Measurements from ENCODE around the gene STON2. TPM values are rescaled to one million over a fixed set of nuclear protein-coding genes. Genes with fewer than 3 reads are reported as not detected.
A peak's percentile ranks its signal among the peaks of the same experiment; 100 is the strongest.

The STON2 gene
- polyA plus RNA-seq, 4 donors = 3.4 to 11.5 (median 4.3) TPM

- H3K9me3 ChIP-seq (ENCODE audit: control insufficient read depth in 2 of 2, insufficient read depth in 1 of 2, low read depth in 1 of 2, low read length in 1 of 2) = no peaks in the 10 kb centered on the region
- peak in 1 of 2 donors; percentile 10 for DNase-seq
- no peak for FAIRE-seq
- no peak overlapping the region for H3K27ac ChIP-seq (ENCODE audit: low read depth in 1 of 3, low read length in 2 of 3)
- WGBS, 3 donors = 46 to 61% (median 49%) methylated on average over 3 of the region's 3 CpGs
- H3K27me3 ChIP-seq (ENCODE audit: control insufficient read depth in 3 of 3, insufficient read depth in 3 of 3, low read length in 3 of 3) = no peaks in the 10 kb centered on the region
- H3K4me1 ChIP-seq (ENCODE audit: control insufficient read depth in 3 of 3, insufficient read depth in 2 of 3, low read depth in 1 of 3, low read length in 2 of 3) = no peaks in the 10 kb centered on the region
- peaks cover 0 to 11% (median 3%) of the 10 kb centered on the region in 3 donors for H3K36me3 ChIP-seq (ENCODE audit: control insufficient read depth in 3 of 3, insufficient read depth in 2 of 3, low read depth in 1 of 3, low read length in 3 of 3)
- no peak overlapping the region for H3K4me3 ChIP-seq (ENCODE audit: low read depth in 1 of 3, low read length in 3 of 3)
Observed at GRCh38 chr14:81268016-81268416, 132.1 kb downstream of the STON2 start.

- Histone ChIP-seq H3K27me3 (ENCODE audit: control insufficient read depth in 3 of 3, insufficient read depth in 3 of 3, low read length in 3 of 3) (no peaks in the 10 kb centered on the region), H3K36me3 (ENCODE audit: control insufficient read depth in 3 of 3, insufficient read depth in 2 of 3, low read depth in 1 of 3, low read length in 3 of 3) (peaks cover 0 to 9% (median 3%) of the 10 kb centered on the region in 3 donors), H3K9me3 (ENCODE audit: control insufficient read depth in 2 of 2, insufficient read depth in 1 of 2, low read depth in 1 of 2, low read length in 1 of 2) (no peaks in the 10 kb centered on the region), H3K4me3 (ENCODE audit: low read depth in 1 of 3, low read length in 3 of 3) (no peak overlapping the region), H3K27ac (ENCODE audit: low read depth in 1 of 3, low read length in 2 of 3) (no peak overlapping the region), H3K4me1 (ENCODE audit: control insufficient read depth in 3 of 3, insufficient read depth in 2 of 3, low read depth in 1 of 3, low read length in 2 of 3) (no peaks in the 10 kb centered on the region)
- FAIRE-seq = no peak
- DNase-seq = no peak
- 67 to 82% (median 74%) methylated on average over 3 of the region's 3 CpGs for WGBS, 3 donors
Observed at GRCh38 chr14:81265636-81266169, 134.4 kb downstream of the STON2 start.

GRCh38 chr14:81264671-81265070, 135.5 kb downstream of the STON2 start:
- H3K27ac ChIP-seq (ENCODE audit: low read depth in 1 of 3, low read length in 2 of 3) = no peak overlapping the region
- no peaks in the 10 kb centered on the region for H3K9me3 ChIP-seq (ENCODE audit: control insufficient read depth in 2 of 2, insufficient read depth in 1 of 2, low read depth in 1 of 2, low read length in 1 of 2)
- peaks cover 0 to 3% (median 3%) of the 10 kb centered on the region in 3 donors for H3K36me3 ChIP-seq (ENCODE audit: control insufficient read depth in 3 of 3, insufficient read depth in 2 of 3, low read depth in 1 of 3, low read length in 3 of 3)
- no peaks in the 10 kb centered on the region for H3K4me1 ChIP-seq (ENCODE audit: control insufficient read depth in 3 of 3, insufficient read depth in 2 of 3, low read depth in 1 of 3, low read length in 2 of 3)
- FAIRE-seq (no peak), DNase-seq (no peak)
- H3K4me3 ChIP-seq (ENCODE audit: low read depth in 1 of 3, low read length in 3 of 3) = no peak overlapping the region
- H3K27me3 ChIP-seq (ENCODE audit: control insufficient read depth in 3 of 3, insufficient read depth in 3 of 3, low read length in 3 of 3) = no peaks in the 10 kb centered on the region
- 83 to 97% (median 84%) methylated on average over 1 of the region's 1 CpG for WGBS, 3 donors

- Histone ChIP-seq H3K4me3 (ENCODE audit: low read depth in 1 of 3, low read length in 3 of 3) (no peak overlapping the region), H3K4me1 (ENCODE audit: control insufficient read depth in 3 of 3, insufficient read depth in 2 of 3, low read depth in 1 of 3, low read length in 2 of 3) (no peaks in the 10 kb centered on the region), H3K36me3 (ENCODE audit: control insufficient read depth in 3 of 3, insufficient read depth in 2 of 3, low read depth in 1 of 3, low read length in 3 of 3) (peaks cover 0 to 3% (median 1%) of the 10 kb centered on the region in 3 donors), H3K9me3 (ENCODE audit: control insufficient read depth in 2 of 2, insufficient read depth in 1 of 2, low read depth in 1 of 2, low read length in 1 of 2) (no peaks in the 10 kb centered on the region), H3K27ac (ENCODE audit: low read depth in 1 of 3, low read length in 2 of 3) (no peak overlapping the region), H3K27me3 (ENCODE audit: control insufficient read depth in 3 of 3, insufficient read depth in 3 of 3, low read length in 3 of 3) (no peaks in the 10 kb centered on the region)
- 83 to 93% (median 84%) methylated on average over 4 of the region's 4 CpGs for WGBS, 3 donors
- FAIRE-seq = no peak
- no peak for DNase-seq
Observed at GRCh38 chr14:81263777-81264410, 136.2 kb downstream of the STON2 start.

- 58 to 86% (median 81%) methylated on average over 3 of the region's 3 CpGs for WGBS, 3 donors
- FAIRE-seq = no peak
Observed at GRCh38 chr14:81261176-81261575, 138.9 kb downstream of the STON2 start.

GRCh38 chr14:81260732-81261131, 139.4 kb downstream of the STON2 start:
- Histone ChIP-seq H3K27me3 (ENCODE audit: control insufficient read depth in 3 of 3, insufficient read depth in 3 of 3, low read length in 3 of 3) (no peaks in the 10 kb centered on the region), H3K36me3 (ENCODE audit: control insufficient read depth in 3 of 3, insufficient read depth in 2 of 3, low read depth in 1 of 3, low read length in 3 of 3) (no peaks in the 10 kb centered on the region), H3K4me3 (ENCODE audit: low read depth in 1 of 3, low read length in 3 of 3) (no peak overlapping the region), H3K9me3 (ENCODE audit: control insufficient read depth in 2 of 2, insufficient read depth in 1 of 2, low read depth in 1 of 2, low read length in 1 of 2) (no peaks in the 10 kb centered on the region), H3K4me1 (ENCODE audit: control insufficient read depth in 3 of 3, insufficient read depth in 2 of 3, low read depth in 1 of 3, low read length in 2 of 3) (no peaks in the 10 kb centered on the region), H3K27ac (ENCODE audit: low read depth in 1 of 3, low read length in 2 of 3) (no peak overlapping the region)
- no peak for FAIRE-seq
- 90 to 93% (median 90%) methylated on average over 3 of the region's 3 CpGs for WGBS, 3 donors
- no peak for DNase-seq

More at GRCh38 chr14:81261176-81261575, 138.9 kb downstream of the STON2 start:
- H3K4me1 ChIP-seq (ENCODE audit: control insufficient read depth in 3 of 3, insufficient read depth in 2 of 3, low read depth in 1 of 3, low read length in 2 of 3) = no peaks in the 10 kb centered on the region
- no peaks in the 10 kb centered on the region for H3K27me3 ChIP-seq (ENCODE audit: control insufficient read depth in 3 of 3, insufficient read depth in 3 of 3, low read length in 3 of 3)
- H3K27ac ChIP-seq (ENCODE audit: low read depth in 1 of 3, low read length in 2 of 3) = no peak overlapping the region
- H3K9me3 ChIP-seq (ENCODE audit: control insufficient read depth in 2 of 2, insufficient read depth in 1 of 2, low read depth in 1 of 2, low read length in 1 of 2) = no peaks in the 10 kb centered on the region
- no peak for DNase-seq
- no peaks in the 10 kb centered on the region for H3K36me3 ChIP-seq (ENCODE audit: control insufficient read depth in 3 of 3, insufficient read depth in 2 of 3, low read depth in 1 of 3, low read length in 3 of 3)
- no peak overlapping the region for H3K4me3 ChIP-seq (ENCODE audit: low read depth in 1 of 3, low read length in 3 of 3)

GRCh38 chr14:81256289-81256960, 143.7 kb downstream of the STON2 start:
- Histone ChIP-seq H3K36me3 (ENCODE audit: control insufficient read depth in 3 of 3, insufficient read depth in 2 of 3, low read depth in 1 of 3, low read length in 3 of 3) (no peaks in the 10 kb centered on the region), H3K27ac (ENCODE audit: low read depth in 1 of 3, low read length in 2 of 3) (no peak overlapping the region), H3K27me3 (ENCODE audit: control insufficient read depth in 3 of 3, insufficient read depth in 3 of 3, low read length in 3 of 3) (no peaks in the 10 kb centered on the region), H3K9me3 (ENCODE audit: control insufficient read depth in 2 of 2, insufficient read depth in 1 of 2, low read depth in 1 of 2, low read length in 1 of 2) (no peaks in the 10 kb centered on the region), H3K4me3 (ENCODE audit: low read depth in 1 of 3, low read length in 3 of 3) (no peak overlapping the region), H3K4me1 (ENCODE audit: control insufficient read depth in 3 of 3, insufficient read depth in 2 of 3, low read depth in 1 of 3, low read length in 2 of 3) (no peaks in the 10 kb centered on the region)
- FAIRE-seq (no peak), DNase-seq (no peak)
- WGBS, 3 donors = 58 to 70% (median 63%) methylated on average over 2 of the region's 2 CpGs

- Histone ChIP-seq H3K9me3 (ENCODE audit: control insufficient read depth in 2 of 2, insufficient read depth in 1 of 2, low read depth in 1 of 2, low read length in 1 of 2) (no peaks in the 10 kb centered on the region), H3K27me3 (ENCODE audit: control insufficient read depth in 3 of 3, insufficient read depth in 3 of 3, low read length in 3 of 3) (no peaks in the 10 kb centered on the region), H3K36me3 (ENCODE audit: control insufficient read depth in 3 of 3, insufficient read depth in 2 of 3, low read depth in 1 of 3, low read length in 3 of 3) (no peaks in the 10 kb centered on the region), H3K4me3 (ENCODE audit: low read depth in 1 of 3, low read length in 3 of 3) (no peak overlapping the region), H3K4me1 (ENCODE audit: control insufficient read depth in 3 of 3, insufficient read depth in 2 of 3, low read depth in 1 of 3, low read length in 2 of 3) (no peaks in the 10 kb centered on the region), H3K27ac (ENCODE audit: low read depth in 1 of 3, low read length in 2 of 3) (no peak overlapping the region)
- DNase-seq (no peak), FAIRE-seq (no peak)
- WGBS, 3 donors = 37 to 73% (median 62%) methylated on average over 1 of the region's 1 CpG
Observed at GRCh38 chr14:81252278-81252677, 147.8 kb downstream of the STON2 start.
